Measurements from ENCODE around the gene ADRA2B.
"Not testable (repeated sequence)": the region's sequence is repeated elsewhere in the genome, so short reads cannot be mapped to it uniquely, and the experiment has no call there.

ADRA2B gene

GRCh38 chr2:96064047-96064675, 52.2 kb downstream of the ADRA2B start:
- DNase-seq: not testable (repeated sequence)

- DNase-seq: not testable (repeated sequence)
Measured at GRCh38 chr2:96063116-96063899, 53.1 kb downstream of the ADRA2B start.

Measured in NCI-H345 (cell line).